MM.1S (cell line): ENCODE results near the gene PATL2.

Experiments
- CTCF ChIP-seq: fragments of 300-600 bp; sonication (generic); IDR thresholded peaks from 2 replicates; pipeline ENCODE4 v1.5.1; 2016; ENCODE audit warnings: antibody characterized with exemption, low read length, mixed read lengths
- EZH2phosphoT487 ChIP-seq: fragments of 300-600 bp; sonication (generic); IDR thresholded peaks from 2 replicates; pipeline ENCODE4 v1.6.1; 2018; ENCODE audit warnings: antibody characterized with exemption, low read length

DNA sequence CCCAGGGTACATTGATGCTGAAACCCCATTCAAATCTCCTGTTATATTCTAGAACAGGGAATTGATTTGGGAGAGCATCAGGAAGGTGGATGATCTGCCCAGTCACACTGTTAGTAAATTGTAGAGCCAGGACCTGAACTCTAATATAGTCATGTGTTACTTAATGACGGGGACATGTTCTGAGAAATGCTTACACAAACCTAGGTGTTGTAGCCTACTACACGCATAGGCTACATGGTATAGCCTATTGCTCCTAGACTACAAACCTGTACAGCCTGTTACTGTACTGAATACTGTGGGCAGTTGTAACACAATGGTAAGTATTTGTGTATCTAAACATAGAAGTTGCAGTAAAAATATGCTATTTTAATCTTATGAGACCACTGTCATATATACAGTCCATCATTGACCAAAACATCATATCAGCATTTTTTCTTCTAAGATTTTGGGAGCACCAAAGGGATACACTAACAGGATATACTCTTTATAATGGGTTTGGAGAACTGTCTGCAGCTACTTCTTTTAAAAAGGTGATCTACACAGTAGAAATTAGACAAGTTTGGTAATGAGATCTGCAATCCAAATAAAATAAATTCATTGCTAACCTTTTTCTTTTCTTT is 6.0 kb upstream of the PATL2 start:
- TF ChIP-seq CTCF (no peak), EZH2phosphoT487 (no peak)
